B cell (primary cell): ENCODE data around the gene MCTP1. TPM values are rescaled to one million over a fixed set of nuclear protein-coding genes. Genes with fewer than 3 reads are reported as not detected.

Experiments used
- ATAC-seq: fragments of 200-7000 bp; cut with Tn5 transposase; one replicate; pipeline ENCODE4 v1.10.0; 2021; ENCODE audit warnings: low read depth, mild to moderate bottlenecking, moderate number of reproducible peaks, moderate library complexity
- CTCF ChIA-PET: fragments of 350-600 bp; sonication (Branson Sonifier 250); formaldehyde crosslinking; loops from one replicate; lab custom pipeline; 2021; ENCODE audit warnings: antibody characterized with exemption, inconsistent platforms; lab: Charles Lee
- POLR2A ChIA-PET: fragments of 350-600 bp; sonication (Branson Sonifier 250); formaldehyde crosslinking; loops from one replicate; lab custom pipeline; 2021; ENCODE audit warnings: antibody characterized with exemption; lab: Charles Lee
- DNase-seq: peaks from one replicate; pipeline ENCODE4 v3.0.0; 2013
- H2AFZ ChIP-seq: 2 replicates; pipeline ENCODE4 v1.6.1; 2012; ENCODE audit warnings: mild to moderate bottlenecking, low read depth, low read length; ENCODE audit not compliant: insufficient read depth, poor library complexity, severe bottlenecking
- H3K27ac ChIP-seq, 2 donors: 1 replicate in 1 of 2; 2 replicates in 1 of 2; pipeline ENCODE4 v1.5.1; 2012 to 2013; ENCODE audit warnings: low read length in 2 of 2, mild to moderate bottlenecking in 2 of 2, moderate library complexity in 1 of 2
- H3K27me3 ChIP-seq, 4 experiments: fragments of 200-600 bp in 1 of 4; sonication (generic) in 1 of 4; replicated peaks in 1 of 4; 1 replicate in 2 of 4; 2 replicates in 2 of 4; pipeline versions ENCODE4 v1.6.1 to v1.7.0; 2013 to 2016; ENCODE audit warnings: low read length in 3 of 4, mild to moderate bottlenecking in 2 of 4, mixed read lengths in 1 of 4, moderate library complexity in 1 of 4; ENCODE audit not compliant: insufficient read depth in 4 of 4, control insufficient read depth in 3 of 4; ENCODE audit errors: control extremely low read depth in 1 of 4
- H3K36me3 ChIP-seq, 2 experiments: replicated peaks in 1 of 2; 1 replicate in 1 of 2; 2 replicates in 1 of 2; pipeline versions ENCODE4 v1.6.1 to v1.7.1; 2013; ENCODE audit warnings: low read length in 1 of 2; ENCODE audit not compliant: insufficient read depth in 2 of 2, control insufficient read depth in 1 of 2; ENCODE audit errors: control extremely low read depth in 1 of 2, extremely low read depth in 1 of 2
- H3K4me1 ChIP-seq, 2 donors: fragments of 200-600 bp in 1 of 2; sonication (generic) in 1 of 2; 1 replicate in 1 of 2; 2 replicates in 1 of 2; pipeline versions ENCODE4 v1.5.1 to v1.6.1; 2013 to 2017; ENCODE audit warnings: low read length in 2 of 2; ENCODE audit not compliant: control insufficient read depth in 2 of 2, insufficient read depth in 2 of 2
- H3K4me2 ChIP-seq: replicated peaks from 2 replicates; pipeline ENCODE3; 2012; ENCODE audit warnings: mild to moderate bottlenecking, low read depth, low read length; ENCODE audit not compliant: poor library complexity, severe bottlenecking
- H3K4me3 ChIP-seq, 5 experiments: fragments of 200-600 bp in 1 of 5; sonication (generic) in 1 of 5; 1 replicate in 3 of 5; 2 replicates in 2 of 5; pipeline versions ENCODE4 v1.5.1 to v1.7.0; 2011 to 2016; ENCODE audit warnings: low read length in 4 of 5, mild to moderate bottlenecking in 4 of 5, low read depth in 2 of 5, control low read depth in 1 of 5, moderate library complexity in 1 of 5; ENCODE audit not compliant: insufficient read depth in 1 of 5; ENCODE audit errors: control extremely low read depth in 1 of 5, extremely low read depth in 1 of 5
- H3K79me2 ChIP-seq: fragments of 200-600 bp; sonication (generic); one replicate; pipeline ENCODE4 v1.6.0; 2016; ENCODE audit warnings: low read length; ENCODE audit not compliant: control insufficient read depth, insufficient read depth
- H3K9ac ChIP-seq: fragments of 200-600 bp; sonication (generic); 2 replicates; pipeline ENCODE4 v1.6.1; 2017; ENCODE audit warnings: mild to moderate bottlenecking, low read length, moderate library complexity
- H3K9me3 ChIP-seq, 3 donors: one replicate each; pipeline versions ENCODE4 v1.6.1 to v1.7.1; 2013; ENCODE audit warnings: low read length in 2 of 3; ENCODE audit not compliant: control insufficient read depth in 2 of 3, insufficient read depth in 1 of 3; ENCODE audit errors: control extremely low read depth in 1 of 3
- H4K20me1 ChIP-seq: 2 replicates; pipeline ENCODE4 v1.6.0; 2012; ENCODE audit warnings: mild to moderate bottlenecking, low read length; ENCODE audit not compliant: insufficient read depth, control insufficient read depth, poor library complexity, severe bottlenecking
- H3K27ac Mint-ChIP-seq: one replicate; pipeline ENCODE4 v1.8.0; 2021; ENCODE audit warnings: mixed read lengths
- H3K27me3 Mint-ChIP-seq: one replicate; pipeline ENCODE4 v1.8.0; 2021; ENCODE audit warnings: mixed read lengths
- H3K4me1 Mint-ChIP-seq: one replicate; pipeline ENCODE4 v1.8.0; 2021; ENCODE audit warnings: mixed read lengths
- H3K4me3 Mint-ChIP-seq: one replicate; pipeline ENCODE4 v1.8.0; 2021; ENCODE audit warnings: mixed read lengths
- H3K9me3 Mint-ChIP-seq: one replicate; pipeline ENCODE4 v1.8.0; 2022; ENCODE audit warnings: mixed read lengths; ENCODE audit not compliant: insufficient read depth
- EZH2 ChIP-seq: IDR thresholded peaks from 2 replicates; pipeline ENCODE4 v1.6.1; 2012; ENCODE audit warnings: borderline replicate concordance, low read depth, mild to moderate bottlenecking, moderate library complexity, low read length; ENCODE audit not compliant: insufficient read depth, poor library complexity, severe bottlenecking
- WGBS: methylation state at CpG from one replicate; pipeline ENCODE4 v1.1.5; 2013; ENCODE audit warnings: missing lambda C conversion rate; ENCODE audit not compliant: insufficient coverage; 5-methylcytosine and 5-hydroxymethylcytosine counted together
- intact Hi-C: fragments of 100-400 bp; cut with micrococcal nuclease; formaldehyde crosslinking; loops from one replicate; pipeline ENCODE4 v1.10.0; 2022
- polyA plus RNA-seq: library from polyadenylated mRNA; depleted of rRNA; stranded (reverse); fragments of >200 nt; gene quantifications from 2 replicates; pipeline ENCODE4 v1.2.3, GENCODE V29; 2012
- total RNA-seq, 2 donors: library from RNA; stranded (reverse); fragments of 120-200 nt in 1 of 2; gene quantifications; 1 replicate in 1 of 2; 2 replicates in 1 of 2; pipeline versions ENCODE4 v1.2.3 to v1.2.4, GENCODE V29; 2013 to 2022
- TF ChIP-seq, protein P1 (sequence below): fragments of 200-600 bp; IDR thresholded peaks from one replicate; pipeline ENCODE4 v1.8.0; 2022; ENCODE audit warnings: antibody characterized with exemption, mild to moderate bottlenecking

The MCTP1 gene
- total and polyA plus RNA-seq, 2 donors (not counting 1 experiment from before 2014, with no cell fraction given) = 0.42 to 2.5 TPM

DNA sequence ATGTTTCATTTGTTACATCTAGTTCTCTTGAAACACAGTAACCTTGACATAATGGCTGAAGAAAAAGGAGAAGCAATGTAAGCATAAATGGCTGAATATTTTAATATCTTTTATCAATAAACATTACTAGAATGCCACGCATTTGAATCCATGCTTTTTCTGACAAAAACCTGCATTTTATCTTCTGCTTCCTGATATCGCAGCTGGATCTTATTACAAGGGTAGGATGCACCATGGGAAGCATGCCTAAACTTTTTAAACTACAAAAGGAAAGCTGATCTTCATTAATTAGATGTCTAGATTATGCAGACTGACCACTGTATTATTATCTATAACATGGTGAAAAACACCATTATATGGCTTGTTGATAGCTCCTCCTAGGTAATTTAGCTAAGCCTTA is 509.8 kb downstream of the MCTP1 start:
- Histone ChIP-seq H3K9ac (no peak overlapping the region), H3K27ac (no peak overlapping the region), H3K79me2 (no peaks in the 10 kb centered on the region), H3K4me1 (no peaks in the 10 kb centered on the region), H3K4me2 (no peak overlapping the region), H3K36me3 (no peaks in the 10 kb centered on the region), H3K4me3 (no peak overlapping the region), H3K27me3 (no peaks in the 10 kb centered on the region), H3K9me3 (no peaks in the 10 kb centered on the region), H2AFZ (no peak overlapping the region), H4K20me1 (no peaks in the 10 kb centered on the region)
- Mint-ChIP-seq H3K27me3 (peaks cover 19% of the 10 kb centered on the region), H3K4me3 (no peak overlapping the region), H3K27ac (no peak overlapping the region), H3K9me3 (no peaks in the 10 kb centered on the region), H3K4me1 (no peaks in the 10 kb centered on the region)
- WGBS = no CpG with 5 or more reads among the region's 2 CpGs
- intact Hi-C loops = no loop called here
- TF ChIP-seq EZH2 = no peak
- TF ChIP-seq, protein P1, sequence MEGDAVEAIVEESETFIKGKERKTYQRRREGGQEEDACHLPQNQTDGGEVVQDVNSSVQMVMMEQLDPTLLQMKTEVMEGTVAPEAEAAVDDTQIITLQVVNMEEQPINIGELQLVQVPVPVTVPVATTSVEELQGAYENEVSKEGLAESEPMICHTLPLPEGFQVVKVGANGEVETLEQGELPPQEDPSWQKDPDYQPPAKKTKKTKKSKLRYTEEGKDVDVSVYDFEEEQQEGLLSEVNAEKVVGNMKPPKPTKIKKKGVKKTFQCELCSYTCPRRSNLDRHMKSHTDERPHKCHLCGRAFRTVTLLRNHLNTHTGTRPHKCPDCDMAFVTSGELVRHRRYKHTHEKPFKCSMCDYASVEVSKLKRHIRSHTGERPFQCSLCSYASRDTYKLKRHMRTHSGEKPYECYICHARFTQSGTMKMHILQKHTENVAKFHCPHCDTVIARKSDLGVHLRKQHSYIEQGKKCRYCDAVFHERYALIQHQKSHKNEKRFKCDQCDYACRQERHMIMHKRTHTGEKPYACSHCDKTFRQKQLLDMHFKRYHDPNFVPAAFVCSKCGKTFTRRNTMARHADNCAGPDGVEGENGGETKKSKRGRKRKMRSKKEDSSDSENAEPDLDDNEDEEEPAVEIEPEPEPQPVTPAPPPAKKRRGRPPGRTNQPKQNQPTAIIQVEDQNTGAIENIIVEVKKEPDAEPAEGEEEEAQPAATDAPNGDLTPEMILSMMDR = no peak
- POLR2A ChIA-PET = no interaction called here
- ATAC-seq = no peak
- no peak for DNase-seq
- CTCF ChIA-PET = no interaction called here

DNA sequence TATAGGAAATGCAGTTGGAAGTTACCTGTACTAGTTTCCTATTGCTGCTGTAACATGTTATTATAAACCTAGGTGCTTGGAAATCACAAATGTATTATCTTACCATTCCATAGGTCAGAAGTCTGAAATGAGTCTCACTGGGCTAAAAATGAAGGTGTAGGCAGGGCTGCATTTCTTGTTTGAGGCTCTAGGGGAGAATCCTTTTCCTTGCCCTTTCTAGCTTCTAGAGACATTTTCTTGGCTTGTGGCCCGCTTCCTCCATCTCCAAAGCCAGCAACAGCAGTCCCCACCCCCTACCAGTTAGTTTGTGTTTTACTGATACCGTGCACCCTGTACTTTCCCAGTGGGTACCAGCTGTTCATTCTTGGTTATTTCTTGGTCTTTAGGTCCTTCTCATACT is 513.2 kb downstream of the MCTP1 start:
- Histone ChIP-seq H2AFZ (no peak overlapping the region), H3K4me2 (no peak overlapping the region), H3K27me3 (no peaks in the 10 kb centered on the region), H3K9ac (no peak overlapping the region), H3K9me3 (no peaks in the 10 kb centered on the region), H3K27ac (no peak overlapping the region), H3K36me3 (no peaks in the 10 kb centered on the region), H4K20me1 (no peaks in the 10 kb centered on the region), H3K4me1 (no peaks in the 10 kb centered on the region), H3K4me3 (no peak overlapping the region), H3K79me2 (no peaks in the 10 kb centered on the region)
- Mint-ChIP-seq H3K27me3 (peaks cover 3% of the 10 kb centered on the region), H3K9me3 (no peaks in the 10 kb centered on the region), H3K4me1 (no peaks in the 10 kb centered on the region), H3K27ac (no peak overlapping the region), H3K4me3 (no peak overlapping the region)
- intact Hi-C loops = no loop called here
- ChIA-PET CTCF (no interaction called here), POLR2A (no interaction called here)
- TF ChIP-seq, protein P1 = no peak
- 83% methylated on average over 1 of the region's 2 CpGs for WGBS
- DNase-seq (no peak), ATAC-seq (no peak)
